Retinal pigment epithelial cell (primary cell): Measurements from ENCODE around the gene PRTFDC1.

ENCODE experiments used
- DNase-seq: peaks from one replicate; pipeline ENCODE4 v3.0.0-alpha.2; 2010; ENCODE audit warnings: low read depth
- H3K4me3 ChIP-seq: 2 replicates; pipeline ENCODE4 v1.5.1; 2011; ENCODE audit warnings: mild to moderate bottlenecking, low read length, control low read depth, moderate library complexity
- TF ChIP-seq, protein P1 (sequence below): conservative IDR thresholded peaks from 2 replicates; pipeline ENCODE4 v1.5.1; 2011; ENCODE audit warnings: low read depth, low read length, control low read depth, inconsistent platforms

The PRTFDC1 gene

DNA sequence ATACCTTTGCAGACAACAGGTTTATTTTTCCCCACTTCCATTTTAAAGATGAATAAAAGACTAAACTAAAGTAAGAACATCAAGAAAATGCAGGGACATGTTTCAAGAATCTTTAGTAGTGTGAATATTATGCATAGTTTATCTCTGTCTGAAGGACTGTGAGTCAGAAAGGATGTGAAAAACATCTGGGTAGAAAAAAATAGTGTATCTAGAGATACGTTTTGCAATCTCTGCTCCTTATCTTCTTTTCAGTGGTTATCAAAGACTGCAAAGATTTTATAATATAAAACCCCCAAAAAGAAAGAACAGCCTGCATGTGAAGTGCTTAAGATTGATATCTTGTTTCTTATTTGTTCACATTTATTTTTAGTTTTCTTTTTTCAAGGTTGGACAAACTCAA lies 126.9 kb downstream of the PRTFDC1 start:
- no peak for DNase-seq
- TF ChIP-seq, protein P1, sequence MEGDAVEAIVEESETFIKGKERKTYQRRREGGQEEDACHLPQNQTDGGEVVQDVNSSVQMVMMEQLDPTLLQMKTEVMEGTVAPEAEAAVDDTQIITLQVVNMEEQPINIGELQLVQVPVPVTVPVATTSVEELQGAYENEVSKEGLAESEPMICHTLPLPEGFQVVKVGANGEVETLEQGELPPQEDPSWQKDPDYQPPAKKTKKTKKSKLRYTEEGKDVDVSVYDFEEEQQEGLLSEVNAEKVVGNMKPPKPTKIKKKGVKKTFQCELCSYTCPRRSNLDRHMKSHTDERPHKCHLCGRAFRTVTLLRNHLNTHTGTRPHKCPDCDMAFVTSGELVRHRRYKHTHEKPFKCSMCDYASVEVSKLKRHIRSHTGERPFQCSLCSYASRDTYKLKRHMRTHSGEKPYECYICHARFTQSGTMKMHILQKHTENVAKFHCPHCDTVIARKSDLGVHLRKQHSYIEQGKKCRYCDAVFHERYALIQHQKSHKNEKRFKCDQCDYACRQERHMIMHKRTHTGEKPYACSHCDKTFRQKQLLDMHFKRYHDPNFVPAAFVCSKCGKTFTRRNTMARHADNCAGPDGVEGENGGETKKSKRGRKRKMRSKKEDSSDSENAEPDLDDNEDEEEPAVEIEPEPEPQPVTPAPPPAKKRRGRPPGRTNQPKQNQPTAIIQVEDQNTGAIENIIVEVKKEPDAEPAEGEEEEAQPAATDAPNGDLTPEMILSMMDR: no peak
- no peak overlapping the region for H3K4me3 ChIP-seq

DNA sequence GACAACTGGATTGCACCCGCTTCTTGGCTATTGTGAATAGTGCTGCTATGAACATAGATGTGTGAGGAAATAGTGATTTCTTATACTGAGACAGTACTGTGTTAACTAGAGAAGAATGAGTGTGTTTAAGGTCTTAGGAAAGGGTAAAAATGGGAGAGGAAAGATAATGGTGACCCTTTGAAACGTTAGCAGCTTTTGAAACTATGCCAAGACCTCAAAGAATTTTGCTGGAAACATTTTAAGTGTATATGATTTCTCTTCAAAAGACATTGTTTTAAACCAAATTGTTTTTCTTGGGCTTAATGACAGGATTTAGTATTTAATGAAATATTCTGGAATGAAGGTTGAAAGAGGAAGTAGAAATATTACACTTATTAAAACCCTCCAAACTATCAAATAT lies 127.9 kb downstream of the PRTFDC1 start:
- TF ChIP-seq, protein P1: no peak

DNA sequence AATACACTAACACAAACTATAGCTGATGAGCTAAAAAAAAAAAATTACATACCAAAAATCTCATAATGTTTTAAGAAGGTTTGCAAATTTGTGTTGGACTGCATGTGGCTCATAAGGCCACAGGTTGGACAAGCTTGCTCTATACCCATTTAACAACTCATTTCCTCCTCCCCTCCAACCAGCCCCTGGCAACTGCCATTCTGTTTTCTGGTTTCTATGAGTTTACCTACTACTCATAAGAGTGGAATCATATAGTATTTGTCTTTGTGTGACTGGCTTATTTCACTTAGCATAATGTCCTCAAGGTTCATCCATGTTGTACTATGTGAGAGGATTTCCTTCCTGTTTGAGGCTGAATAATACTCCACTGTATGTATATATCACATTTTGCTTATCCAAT lies 128.3 kb downstream of the PRTFDC1 start:
- H3K4me3 ChIP-seq: no peak overlapping the region
- no peak for DNase-seq
- TF ChIP-seq, protein P1: no peak

More for the DNA sequence above, 127.9 kb downstream of the PRTFDC1 start:
- no peak for DNase-seq
- no peak overlapping the region for H3K4me3 ChIP-seq

DNA sequence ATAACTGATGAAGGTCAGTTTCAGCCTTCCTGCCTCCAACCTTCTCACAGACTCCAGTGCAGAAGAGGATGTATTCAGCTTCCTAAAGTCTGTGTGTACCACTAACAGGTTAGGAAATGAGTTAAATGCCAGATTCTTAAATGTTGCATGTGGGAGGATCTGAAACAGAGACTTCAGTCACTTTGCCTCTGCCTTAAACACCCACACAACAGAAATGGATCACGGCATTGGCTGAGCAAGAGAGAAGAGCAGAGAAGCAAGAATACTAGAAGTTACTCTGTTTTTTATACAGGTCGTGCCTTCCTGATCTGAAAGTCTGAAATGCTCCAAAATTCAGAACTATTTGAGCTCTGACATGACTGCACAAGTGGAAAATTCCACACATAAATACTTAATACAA lies 129.8 kb downstream of the PRTFDC1 start:
- no peak for DNase-seq
- TF ChIP-seq, protein P1: no peak
- H3K4me3 ChIP-seq: no peak overlapping the region

DNA sequence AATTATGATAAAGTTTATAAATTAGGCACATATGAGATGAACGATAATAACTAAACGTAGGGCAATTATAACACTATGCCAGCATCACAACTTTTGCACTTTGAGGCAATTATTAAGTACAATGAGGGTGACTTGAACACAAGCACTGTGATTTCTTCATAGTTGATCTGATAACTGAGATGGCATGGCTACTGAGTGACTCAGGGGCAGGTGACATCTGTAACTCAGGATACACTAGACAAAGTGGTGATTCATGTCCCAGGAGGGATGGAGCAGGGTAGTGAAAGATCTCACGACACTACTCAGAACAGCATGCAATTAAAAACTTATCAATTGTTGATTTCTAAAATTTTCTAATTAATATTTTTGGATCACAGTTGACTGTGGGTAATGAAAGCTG lies 130.4 kb downstream of the PRTFDC1 start:
- TF ChIP-seq, protein P1: no peak
- H3K4me3 ChIP-seq: no peak overlapping the region
- peak; percentile 43 for DNase-seq

DNA sequence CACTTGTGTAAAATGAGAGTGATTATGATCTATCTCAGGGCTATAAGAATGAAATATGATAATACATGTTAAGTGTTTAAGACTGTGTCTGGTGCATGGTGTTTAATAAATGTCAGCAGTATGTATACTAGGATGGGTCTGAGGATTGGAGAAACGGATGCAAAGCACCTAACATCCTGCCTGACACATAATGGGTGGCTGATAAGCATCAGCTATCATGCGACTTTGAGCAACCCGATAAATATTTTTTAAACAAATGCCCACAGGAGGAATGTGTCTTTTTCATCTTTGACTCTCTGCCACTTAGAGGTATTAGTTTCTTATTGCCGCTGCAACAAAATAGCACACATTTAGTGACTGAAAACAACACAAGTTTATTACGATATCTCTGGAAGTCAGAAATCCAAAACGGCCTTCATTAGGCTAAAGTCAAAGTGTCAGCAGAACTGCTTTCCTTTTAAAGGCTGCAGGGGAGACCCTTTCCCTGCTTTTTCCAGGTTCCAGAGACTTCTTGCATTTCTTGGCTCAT lies 135.5 kb downstream of the PRTFDC1 start:
- H3K4me3 ChIP-seq: no peak overlapping the region
- TF ChIP-seq, protein P1: no peak
- no peak for DNase-seq

DNA sequence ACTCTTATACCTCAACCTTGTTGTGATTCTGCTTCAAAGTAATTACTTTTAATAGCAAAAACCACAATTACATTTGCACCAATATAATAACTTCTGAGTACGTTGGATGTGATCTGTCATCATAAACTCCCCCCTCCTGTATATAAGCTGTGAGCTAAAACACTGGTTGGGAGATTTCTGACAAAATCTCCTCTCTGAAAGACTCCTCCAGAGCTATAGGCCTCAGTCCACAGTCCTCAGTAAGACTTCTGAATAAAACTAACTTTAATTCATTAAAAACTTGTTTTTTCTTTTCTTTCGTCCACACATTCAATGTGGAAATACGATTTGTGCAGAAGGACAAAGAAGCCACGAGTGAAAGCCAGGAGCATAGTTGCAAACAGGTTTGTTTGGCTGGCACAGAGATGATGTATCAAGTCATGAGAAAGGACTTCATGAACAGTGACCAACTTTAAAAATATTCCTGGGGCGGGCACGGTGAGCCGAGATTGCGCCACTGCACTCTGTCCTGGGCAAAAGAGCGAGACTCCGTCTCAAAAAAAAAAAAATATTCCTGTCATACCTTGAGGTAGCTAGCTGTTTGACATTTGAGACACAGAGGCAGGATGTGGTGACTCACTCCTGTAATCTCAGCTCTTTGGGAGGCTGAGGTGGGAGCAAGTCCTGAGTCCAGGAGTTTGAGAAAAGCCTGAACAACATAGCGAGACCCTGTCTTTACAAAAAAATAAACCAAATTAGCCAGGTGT lies 137.7 kb downstream of the PRTFDC1 start:
- no peak overlapping the region for H3K4me3 ChIP-seq
- DNase-seq: no peak
- TF ChIP-seq, protein P1: no peak
